ENCODE measurements around the gene AHSG. TPM values are rescaled to one million over a fixed set of nuclear protein-coding genes. Genes with fewer than 3 reads are reported as not detected.

The AHSG gene
- total and polyA plus RNA-seq, 2 donors (not counting 3 experiments of a cell fraction or from before 2014, with no cell fraction given), result not detected

GRCh38 chr3:186664119-186664495 lies 51.2 kb downstream of the AHSG start:
- H3K27me3 ChIP-seq (ENCODE audit: control insufficient read depth in 2 of 2, insufficient read depth in 2 of 2, low read length in 2 of 2), result peaks cover 0 to 2% of the 10 kb centered on the region in 2 experiments
- FAIRE-seq, result no peak
- no peak overlapping the region for H3K27ac ChIP-seq (ENCODE audit: insufficient read depth, low read depth, low read length)
- DNase-seq (ENCODE audit: low read depth, low spot score), result no peak
- TF ChIP-seq FOS (IDR thresholded peaks at IDR 0.05; ENCODE audit: borderline replicate concordance, insufficient read depth, low read length) (no peak), MYC (IDR thresholded peaks at IDR 0.05; ENCODE audit: low read depth, low read length) (no peak), JUN (IDR thresholded peaks at IDR 0.05; ENCODE audit: borderline replicate concordance, insufficient read depth, insufficient read length, low read depth) (no peak), POLR2A (IDR thresholded peaks at IDR 0.05; ENCODE audit: low read depth, low read length) (no peak)
- no peak overlapping the region for H2AFZ ChIP-seq (ENCODE audit: low read depth, low read length)
- no peaks in the 10 kb centered on the region for H4K20me1 ChIP-seq (replicated peaks; ENCODE audit: control insufficient read depth, extremely low read depth, insufficient read depth, low read length)
- intact Hi-C loops (cut with micrococcal nuclease) (no loop called here), dilution Hi-C loops (cut with MboI; ENCODE audit: extremely low pct_ligation_motif_present, low sequenced_read_pairs) (no loop called here)
- no peak overlapping the region for H3K4me2 ChIP-seq (ENCODE audit: insufficient read depth, low read length)
- no peaks in the 10 kb centered on the region for H3K4me1 ChIP-seq (ENCODE audit: control insufficient read depth, extremely low read depth, insufficient read depth, low read length)
- H3K4me3 ChIP-seq (replicated peaks in 1 of 3; ENCODE audit: insufficient read depth in 1 of 3, low read depth in 1 of 3, low read length in 3 of 3), result no peak overlapping the region
- no peaks in the 10 kb centered on the region for H3K79me2 ChIP-seq (ENCODE audit: control insufficient read depth, insufficient read depth, low read length)
- H3K36me3 ChIP-seq (ENCODE audit: control insufficient read depth in 2 of 2, extremely low read depth in 1 of 2, insufficient read depth in 2 of 2, low read length in 2 of 2), result no peaks in the 10 kb centered on the region
- no peak overlapping the region for H3K9ac ChIP-seq (replicated peaks; ENCODE audit: extremely low read depth, insufficient read depth, low read length)
- no peaks in the 10 kb centered on the region for H3K9me1 ChIP-seq (replicated peaks; ENCODE audit: control insufficient read depth, extremely low read depth, insufficient read depth, low read length)
- H3K9me3 ChIP-seq (replicated peaks; ENCODE audit: control insufficient read depth, insufficient read depth, low read length), result no peaks in the 10 kb centered on the region
- ChIA-PET CTCF (no interaction called here), POLR2A (no interaction called here)
- no TSS peak for BruUV-seq (replicated peaks)

- no peak overlapping the region for H3K27ac ChIP-seq (ENCODE audit: insufficient read depth, low read depth, low read length)
- POLR2A ChIA-PET, result no interaction called here
Measured at GRCh38 chr3:186664506-186664905, 51.6 kb downstream of the AHSG start.

More at GRCh38 chr3:186664506-186664905, 51.6 kb downstream of the AHSG start:
- H3K4me2 ChIP-seq (ENCODE audit: insufficient read depth, low read length), result no peak overlapping the region
- FAIRE-seq, result no peak
- no peaks in the 10 kb centered on the region for H4K20me1 ChIP-seq (replicated peaks; ENCODE audit: control insufficient read depth, extremely low read depth, insufficient read depth, low read length)
- H3K9ac ChIP-seq (replicated peaks; ENCODE audit: extremely low read depth, insufficient read depth, low read length), result no peak overlapping the region
- H3K4me3 ChIP-seq (replicated peaks in 1 of 3; ENCODE audit: insufficient read depth in 1 of 3, low read depth in 1 of 3, low read length in 3 of 3), result no peak overlapping the region
- CTCF ChIA-PET, result no interaction called here
- BruUV-seq (replicated peaks), result no TSS peak
- TF ChIP-seq JUN (IDR thresholded peaks at IDR 0.05; ENCODE audit: borderline replicate concordance, insufficient read depth, insufficient read length, low read depth) (no peak), MYC (IDR thresholded peaks at IDR 0.05; ENCODE audit: low read depth, low read length) (no peak), POLR2AphosphoS5 (IDR thresholded peaks at IDR 0.05; ENCODE audit: insufficient read depth, low read depth, low read length) (no peak), GATA2 (IDR thresholded peaks at IDR 0.05; ENCODE audit: insufficient read depth, insufficient read length, low read depth, low read length) (no peak), POLR2A (IDR thresholded peaks at IDR 0.05; ENCODE audit: low read depth, low read length) (no peak), EZH2 (IDR thresholded peaks at IDR 0.05; ENCODE audit: borderline replicate concordance, low read depth, low read length, severe bottlenecking) (no peak)
- intact Hi-C loops (cut with micrococcal nuclease) (no loop called here), dilution Hi-C loops (cut with MboI; ENCODE audit: extremely low pct_ligation_motif_present, low sequenced_read_pairs) (no loop called here)
- no peaks in the 10 kb centered on the region for H3K9me1 ChIP-seq (replicated peaks; ENCODE audit: control insufficient read depth, extremely low read depth, insufficient read depth, low read length)
- H3K27me3 ChIP-seq (ENCODE audit: control insufficient read depth in 2 of 2, insufficient read depth in 2 of 2, low read length in 2 of 2), result peaks cover 0 to 2% of the 10 kb centered on the region in 2 experiments
- no peaks in the 10 kb centered on the region for H3K4me1 ChIP-seq (ENCODE audit: control insufficient read depth, extremely low read depth, insufficient read depth, low read length)
- no peaks in the 10 kb centered on the region for H3K9me3 ChIP-seq (replicated peaks; ENCODE audit: control insufficient read depth, insufficient read depth, low read length)
- H2AFZ ChIP-seq (ENCODE audit: low read depth, low read length), result no peak overlapping the region
- DNase-seq (ENCODE audit: low read depth, low spot score), result no peak
- no peaks in the 10 kb centered on the region for H3K36me3 ChIP-seq (ENCODE audit: control insufficient read depth in 2 of 2, extremely low read depth in 1 of 2, insufficient read depth in 2 of 2, low read length in 2 of 2)
- no peaks in the 10 kb centered on the region for H3K79me2 ChIP-seq (ENCODE audit: control insufficient read depth, insufficient read depth, low read length)
